Measurements from ENCODE around the gene NDOR1. TPM values are rescaled to one million over a fixed set of nuclear protein-coding genes. Genes with fewer than 3 reads are reported as not detected.

Gene NDOR1
- total RNA-seq, 4 donors from 2014 or later = 6.5 to 12.3 (median 8.0) TPM

- Histone ChIP-seq H3K4me1 (peaks cover 21 to 46% (median 36%) of the 10 kb centered on the region in 4 donors), H3K4me3 (peak within 1 kb of the TSS; percentile 72 to 87 (median 80)), H3K27me3 (peaks cover 0 to 36% (median 21%) of the 10 kb centered on the region in 4 donors), H3K9me3 (no peaks in the 10 kb centered on the region), H3K36me3 (no peaks in the 10 kb centered on the region), H3K27ac (replicated peaks in 1 of 4) (peak within 1 kb of the TSS; percentile 91 to 94 (median 92))
- TF ChIP-seq POLR2AphosphoS5 (IDR thresholded peaks at IDR 0.05) (no peak), EP300 (IDR thresholded peaks at IDR 0.05) (no peak), POLR2A (IDR thresholded peaks at IDR 0.05; ENCODE audit: low read depth) (no peak)
- TF ChIP-seq, protein P1, sequence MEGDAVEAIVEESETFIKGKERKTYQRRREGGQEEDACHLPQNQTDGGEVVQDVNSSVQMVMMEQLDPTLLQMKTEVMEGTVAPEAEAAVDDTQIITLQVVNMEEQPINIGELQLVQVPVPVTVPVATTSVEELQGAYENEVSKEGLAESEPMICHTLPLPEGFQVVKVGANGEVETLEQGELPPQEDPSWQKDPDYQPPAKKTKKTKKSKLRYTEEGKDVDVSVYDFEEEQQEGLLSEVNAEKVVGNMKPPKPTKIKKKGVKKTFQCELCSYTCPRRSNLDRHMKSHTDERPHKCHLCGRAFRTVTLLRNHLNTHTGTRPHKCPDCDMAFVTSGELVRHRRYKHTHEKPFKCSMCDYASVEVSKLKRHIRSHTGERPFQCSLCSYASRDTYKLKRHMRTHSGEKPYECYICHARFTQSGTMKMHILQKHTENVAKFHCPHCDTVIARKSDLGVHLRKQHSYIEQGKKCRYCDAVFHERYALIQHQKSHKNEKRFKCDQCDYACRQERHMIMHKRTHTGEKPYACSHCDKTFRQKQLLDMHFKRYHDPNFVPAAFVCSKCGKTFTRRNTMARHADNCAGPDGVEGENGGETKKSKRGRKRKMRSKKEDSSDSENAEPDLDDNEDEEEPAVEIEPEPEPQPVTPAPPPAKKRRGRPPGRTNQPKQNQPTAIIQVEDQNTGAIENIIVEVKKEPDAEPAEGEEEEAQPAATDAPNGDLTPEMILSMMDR (IDR thresholded peaks at IDR 0.05) = no peak
- 64% methylated on average over 11 of the region's 23 CpGs for WGBS
- DNase-seq (ENCODE audit: extremely low spot score) = no peak
- intact Hi-C loops (cut with DNase I) = loop anchor here (5.0 kb wide), 1 partner anchor 38 kb away; the partner anchor contains the start of genes ANAPC2 and SSNA1
Measured at GRCh38 chr9:137224830-137225694, 19.6 kb downstream of the NDOR1 start, which contains the start of gene CYSRT1. Gene CYSRT1, plus strand, starts transcription at chr9:137225174. Its CDS starts 448 bp downstream, at chr9:137225622.

- intact Hi-C loops (cut with DNase I) = loop anchor here (2.0 kb wide), 1 partner anchor 107 kb away; no protein-coding TSS in a partner anchor
- Histone ChIP-seq H3K4me1 (peaks cover 21 to 41% (median 36%) of the 10 kb centered on the region in 4 donors), H3K4me3 (no peak overlapping the region), H3K27ac (replicated peaks in 1 of 4) (no peak overlapping the region), H3K36me3 (no peaks in the 10 kb centered on the region), H3K9me3 (no peaks in the 10 kb centered on the region), H3K27me3 (peaks cover 0 to 44% (median 28%) of the 10 kb centered on the region in 4 donors)
- no peak for DNase-seq (ENCODE audit: extremely low spot score)
- 83% methylated on average over 9 of the region's 21 CpGs for WGBS
- TF ChIP-seq, protein P1 (IDR thresholded peaks at IDR 0.05) = no peak
Measured at GRCh38 chr9:137225699-137226331, 20.3 kb downstream of the NDOR1 start.

- H3K9me3 ChIP-seq = no peaks in the 10 kb centered on the region
- TF ChIP-seq, protein P1 (IDR thresholded peaks at IDR 0.05) = no peak
- TF ChIP-seq EP300 (IDR thresholded peaks at IDR 0.05) = no peak
- no peak for TF ChIP-seq POLR2A (IDR thresholded peaks at IDR 0.05; ENCODE audit: low read depth)
- no peak for TF ChIP-seq POLR2AphosphoS5 (IDR thresholded peaks at IDR 0.05)
- H3K27me3 ChIP-seq = peaks cover 0 to 51% (median 35%) of the 10 kb centered on the region in 4 donors
- H3K4me1 ChIP-seq = peaks cover 17 to 34% (median 31%) of the 10 kb centered on the region in 4 donors
- no peaks in the 10 kb centered on the region for H3K36me3 ChIP-seq
- no peak overlapping the region for H3K4me3 ChIP-seq
- 68% methylated on average over 16 of the region's 18 CpGs for WGBS
- no peak overlapping the region for H3K27ac ChIP-seq (replicated peaks in 1 of 4)
- DNase-seq (ENCODE audit: extremely low spot score) = no peak
- intact Hi-C loops (cut with DNase I) = loop anchor here (2.0 kb wide), 1 partner anchor 108 kb away; no protein-coding TSS in a partner anchor
Measured at GRCh38 chr9:137226338-137227053, 21.0 kb downstream of the NDOR1 start.

DNA sequence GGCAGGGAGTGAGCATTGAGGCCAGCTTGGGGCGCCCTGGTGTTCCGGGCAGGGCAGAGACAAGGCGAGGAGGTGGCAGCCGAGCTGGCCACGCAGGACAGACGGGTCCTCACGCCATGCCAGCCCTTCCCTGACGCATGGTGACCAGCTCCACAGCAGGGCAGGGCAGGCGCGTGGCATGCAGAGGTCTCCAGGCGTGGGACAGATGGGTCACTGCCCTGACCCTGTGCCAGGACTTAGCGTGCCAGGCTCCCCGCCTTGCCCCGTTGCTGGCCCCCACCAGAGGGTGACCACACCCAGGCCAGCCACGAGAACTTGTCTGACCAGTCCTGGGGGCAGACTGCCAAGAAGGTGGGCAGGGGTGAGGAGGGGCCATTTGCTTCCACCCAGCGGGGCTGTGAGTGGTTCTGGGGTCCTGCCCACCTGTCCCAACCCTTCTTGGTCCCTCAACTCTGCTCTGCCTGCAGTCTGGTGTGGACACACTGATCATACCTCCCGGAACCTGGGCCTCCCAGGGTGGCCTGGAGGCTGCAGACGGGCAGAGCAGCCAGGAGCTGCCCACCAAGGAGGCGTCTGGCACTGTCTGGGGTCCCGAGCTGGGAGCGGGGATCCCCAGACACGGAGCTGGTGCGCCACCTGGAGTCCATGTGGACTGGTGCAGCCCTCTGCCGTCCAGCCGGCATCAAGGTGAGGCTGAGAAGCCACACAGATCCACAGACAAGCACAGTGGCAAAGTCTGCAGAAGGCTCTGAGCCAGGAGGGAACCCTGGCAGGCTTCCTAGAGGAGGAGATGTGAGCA is 21.8 kb downstream of the NDOR1 start, which contains the start of gene RNF224:
RNF224 (plus strand) TSS at position 449 of the 799 bp plus-strand sequence. CDS start 834 bp downstream, outside the sequence.
- no peaks in the 10 kb centered on the region for H3K36me3 ChIP-seq
- peaks cover 0 to 58% (median 40%) of the 10 kb centered on the region in 4 donors for H3K27me3 ChIP-seq
- WGBS = 3% methylated on average over 6 of the region's 25 CpGs
- intact Hi-C loops (cut with DNase I) = loop anchor here (2.0 kb wide), 1 partner anchor 108 kb away; no protein-coding TSS in a partner anchor
- TF ChIP-seq POLR2AphosphoS5 (IDR thresholded peaks at IDR 0.05) = peak in 1 of 2 donors; percentile 19
- TF ChIP-seq EP300 (IDR thresholded peaks at IDR 0.05) = no peak
- TF ChIP-seq, protein P1 (IDR thresholded peaks at IDR 0.05) = peak; percentile 74 to 95 (median 86)
- TF ChIP-seq POLR2A (IDR thresholded peaks at IDR 0.05; ENCODE audit: low read depth) = no peak
- DNase-seq (ENCODE audit: extremely low spot score) = no peak
- H3K27ac ChIP-seq (replicated peaks in 1 of 4) = no peak within 1 kb of the TSS
- no peaks in the 10 kb centered on the region for H3K9me3 ChIP-seq
- no peak within 1 kb of the TSS for H3K4me3 ChIP-seq
- peaks cover 15 to 30% (median 27%) of the 10 kb centered on the region in 4 donors for H3K4me1 ChIP-seq

All from esophagus muscularis mucosa (tissue), 4 donors.